ENCODE results near the gene HPCAL4.

Gene HPCAL4

DNA sequence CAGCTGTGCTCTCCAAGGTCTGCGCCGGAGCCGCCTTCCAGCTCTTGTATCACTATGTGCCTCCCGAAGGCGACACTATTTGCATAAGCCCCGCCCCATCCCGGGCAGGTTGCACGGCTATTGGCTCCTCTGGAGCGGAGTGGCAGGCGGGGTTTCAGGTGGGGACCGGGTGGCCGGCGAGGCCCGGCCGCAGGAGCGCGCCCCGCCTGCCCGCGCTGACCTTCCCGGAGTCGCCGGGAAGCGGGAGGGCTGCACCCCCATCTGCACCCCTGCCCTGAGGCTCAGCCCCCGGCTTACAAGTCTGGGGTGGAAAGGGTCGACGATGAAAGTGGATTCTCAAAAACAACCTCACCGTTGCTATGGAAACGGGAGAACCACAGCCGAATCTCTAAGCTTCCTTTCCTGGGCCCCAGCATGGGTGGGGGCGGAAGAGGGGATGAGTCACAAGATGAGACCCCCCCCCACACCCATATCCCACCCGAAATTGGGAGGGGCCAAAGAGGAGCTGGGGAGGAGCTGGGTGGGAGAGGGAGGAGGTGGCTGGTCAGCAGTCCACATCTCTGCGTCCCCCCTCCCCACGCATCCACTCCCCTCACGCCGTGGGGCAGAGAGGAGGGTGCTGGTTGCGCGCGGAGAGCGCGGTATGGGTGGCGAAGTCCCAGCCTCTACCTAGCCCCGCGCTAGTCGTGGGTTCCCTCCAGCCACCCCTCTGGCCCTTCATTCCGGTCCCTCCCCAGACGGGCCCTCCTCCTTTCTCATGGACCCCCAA lies at the start of gene HPCAL4:
TSS of gene HPCAL4 (minus strand) at position 51 of the 769 bp plus-strand sequence. CDS start 6,830 bp downstream, outside the sequence.
- no peak for TF ChIP-seq POLR2A (IDR thresholded peaks at IDR 0.05; ENCODE audit: low read depth, low read length)
- DNase-seq (ENCODE audit: insufficient read length, low spot score) (peak; percentile 71), FAIRE-seq (no peak)

DNA sequence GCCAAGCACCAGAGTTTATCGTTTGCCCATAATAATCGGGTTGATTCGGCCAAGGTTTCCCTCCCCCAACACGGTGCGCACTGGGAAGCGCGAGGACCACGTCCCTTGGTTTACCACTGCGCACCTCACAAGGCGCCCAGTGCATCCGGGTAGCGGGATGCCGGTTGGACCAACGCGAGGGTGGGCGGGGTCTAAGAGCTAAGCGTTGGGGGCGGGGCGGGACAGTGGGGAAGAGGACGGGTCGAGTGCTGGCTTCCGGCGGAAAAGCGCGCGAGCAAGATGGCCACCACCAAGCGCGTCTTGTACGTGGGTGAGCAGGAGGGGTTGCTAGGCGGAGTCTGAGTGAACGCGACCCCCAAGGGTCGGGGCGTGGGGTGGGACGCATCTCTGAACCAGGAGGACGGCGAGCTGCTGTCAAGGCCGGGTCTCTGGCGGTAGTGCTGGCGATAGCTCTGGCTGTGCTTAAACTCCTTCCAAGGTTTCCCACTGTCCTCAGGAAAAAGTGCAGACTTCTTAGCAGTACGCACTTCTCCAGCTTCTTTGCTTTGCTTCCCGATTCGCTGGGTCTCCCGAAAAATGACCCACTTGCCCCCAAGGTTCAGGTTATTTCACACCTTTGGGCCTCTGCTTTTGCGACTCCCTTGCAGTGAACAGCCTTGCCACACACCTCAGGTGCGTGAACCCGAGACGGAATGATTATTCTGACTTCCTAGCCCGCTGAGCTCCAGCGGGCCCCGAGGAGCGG lies 47.6 kb upstream of the HPCAL4 start, which contains the start of gene PPIE:
TSS of gene PPIE (plus strand) at position 261 of the 745 bp plus-strand sequence. CDS start at position 280, 19 bp downstream.
- FAIRE-seq (no peak), DNase-seq (ENCODE audit: insufficient read length, low spot score) (peak; percentile 84)
- peak; percentile 87 for TF ChIP-seq POLR2A (IDR thresholded peaks at IDR 0.05; ENCODE audit: low read depth, low read length)

GRCh38 chr1:39737546-39738169 lies 46.4 kb upstream of the HPCAL4 start:
- TF ChIP-seq POLR2A (IDR thresholded peaks at IDR 0.05; ENCODE audit: low read depth, low read length) = no peak
- DNase-seq (ENCODE audit: insufficient read length, low spot score) (no peak), FAIRE-seq (no peak)

GRCh38 chr1:39735731-39736130 lies 44.5 kb upstream of the HPCAL4 start:
- TF ChIP-seq POLR2A (IDR thresholded peaks at IDR 0.05; ENCODE audit: low read depth, low read length) = no peak
- FAIRE-seq (no peak), DNase-seq (ENCODE audit: insufficient read length, low spot score) (no peak)

GRCh38 chr1:39733161-39733560 lies 41.9 kb upstream of the HPCAL4 start:
- no peak for DNase-seq (ENCODE audit: insufficient read length, low spot score)

DNA sequence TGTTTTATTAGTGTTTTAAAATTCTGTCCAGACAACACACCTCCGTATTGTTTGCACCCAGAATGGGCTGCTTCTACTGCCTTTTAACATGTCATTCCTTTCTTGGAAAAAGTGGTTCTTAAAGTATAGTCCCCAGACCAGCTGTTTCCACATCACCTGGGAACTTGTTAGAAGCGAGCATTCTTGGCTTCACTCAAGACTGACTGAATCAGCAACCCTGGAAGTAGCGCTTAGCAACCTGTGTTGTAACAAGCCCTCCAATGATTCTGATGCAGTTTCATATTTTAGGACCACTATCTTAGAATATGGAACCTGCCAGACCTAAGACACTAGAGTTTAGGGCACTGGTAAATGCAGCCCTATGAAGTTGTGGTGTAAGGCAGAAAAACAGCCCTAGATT lies 41.5 kb upstream of the HPCAL4 start:
- FAIRE-seq (no peak), DNase-seq (ENCODE audit: insufficient read length, low spot score) (no peak)
- no peak for TF ChIP-seq POLR2A (IDR thresholded peaks at IDR 0.05; ENCODE audit: low read depth, low read length)

More at GRCh38 chr1:39733161-39733560, 41.9 kb upstream of the HPCAL4 start:
- TF ChIP-seq POLR2A (IDR thresholded peaks at IDR 0.05; ENCODE audit: low read depth, low read length) = no peak
- no peak for FAIRE-seq

- TF ChIP-seq POLR2A (IDR thresholded peaks at IDR 0.05; ENCODE audit: low read depth, low read length) = no peak
- FAIRE-seq = no peak
- DNase-seq (ENCODE audit: insufficient read length, low spot score) = no peak
These were observed 38.6 kb upstream of the HPCAL4 start for GRCh38 chr1:39729842-39730241.

DNA sequence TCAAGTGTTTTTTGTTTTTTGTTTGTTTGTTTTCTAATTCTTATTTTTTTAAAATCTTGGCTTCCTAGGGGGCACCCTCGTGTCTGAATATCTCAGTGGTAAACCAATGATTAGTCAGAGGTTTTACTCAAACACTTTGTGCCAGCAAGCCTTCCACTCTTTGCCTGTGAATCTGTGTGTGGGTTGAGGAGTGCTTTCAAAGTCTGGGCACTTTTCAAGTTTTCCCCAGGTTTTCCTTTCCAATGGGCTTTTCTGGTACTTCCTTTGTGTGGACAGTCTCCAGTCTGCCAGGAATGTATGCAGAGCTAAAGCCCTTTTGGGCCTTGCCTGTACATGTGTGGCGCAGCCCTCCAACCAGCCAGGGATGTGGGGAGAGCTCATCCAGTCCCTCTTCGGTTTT lies 37.8 kb upstream of the HPCAL4 start:
- no peak for TF ChIP-seq POLR2A (IDR thresholded peaks at IDR 0.05; ENCODE audit: low read depth, low read length)
- DNase-seq (ENCODE audit: insufficient read length, low spot score) (no peak), FAIRE-seq (no peak)

DNA sequence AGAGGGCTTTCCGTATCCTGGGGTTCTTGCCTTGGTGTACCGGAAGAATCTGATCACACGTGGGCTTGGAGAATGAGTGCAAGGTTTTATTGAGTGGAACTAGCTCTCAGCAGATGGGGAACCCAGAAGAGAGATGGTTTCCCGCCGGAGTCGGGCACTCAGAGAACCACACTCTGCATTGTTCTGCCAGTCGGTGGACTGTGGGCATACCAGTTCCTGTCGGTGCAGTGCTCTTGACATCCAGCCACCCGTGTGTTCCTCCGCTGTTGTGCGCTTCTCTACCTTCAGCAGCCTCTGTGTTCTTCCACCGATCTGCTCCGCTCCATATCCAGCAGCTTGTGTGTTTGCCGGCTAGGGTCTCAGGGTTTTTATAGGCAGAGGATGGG lies 36.7 kb upstream of the HPCAL4 start:
- DNase-seq (ENCODE audit: insufficient read length, low spot score) (no peak), FAIRE-seq (no peak)
- no peak for TF ChIP-seq POLR2A (IDR thresholded peaks at IDR 0.05; ENCODE audit: low read depth, low read length)

- FAIRE-seq = no peak
These were observed 36.1 kb upstream of the HPCAL4 start for GRCh38 chr1:39727221-39727931.

GRCh38 chr1:39726600-39726999 lies 35.4 kb upstream of the HPCAL4 start:
- FAIRE-seq (no peak), DNase-seq (ENCODE audit: insufficient read length, low spot score) (no peak)
- no peak for TF ChIP-seq POLR2A (IDR thresholded peaks at IDR 0.05; ENCODE audit: low read depth, low read length)

More at GRCh38 chr1:39727221-39727931, 36.1 kb upstream of the HPCAL4 start:
- no peak for DNase-seq (ENCODE audit: insufficient read length, low spot score)
- no peak for TF ChIP-seq POLR2A (IDR thresholded peaks at IDR 0.05; ENCODE audit: low read depth, low read length)

- DNase-seq (ENCODE audit: insufficient read length, low spot score) (no peak), FAIRE-seq (peak; percentile 57)
- no peak for TF ChIP-seq POLR2A (IDR thresholded peaks at IDR 0.05; ENCODE audit: low read depth, low read length)
These were observed 31.3 kb upstream of the HPCAL4 start for GRCh38 chr1:39722495-39722894.

GRCh38 chr1:39721664-39722063 lies 30.4 kb upstream of the HPCAL4 start:
- FAIRE-seq (no peak), DNase-seq (ENCODE audit: insufficient read length, low spot score) (no peak)

More at GRCh38 chr1:39721664-39722063, 30.4 kb upstream of the HPCAL4 start:
- TF ChIP-seq POLR2A (IDR thresholded peaks at IDR 0.05; ENCODE audit: low read depth, low read length) = no peak

Measured in H54 (cell line).